Measurements from ENCODE around the gene OTUB2.

OTUB2 gene

GRCh38 chr14:94022532-94023411, 3.4 kb upstream of the OTUB2 start:
- no peak for DNase-seq

DNA sequence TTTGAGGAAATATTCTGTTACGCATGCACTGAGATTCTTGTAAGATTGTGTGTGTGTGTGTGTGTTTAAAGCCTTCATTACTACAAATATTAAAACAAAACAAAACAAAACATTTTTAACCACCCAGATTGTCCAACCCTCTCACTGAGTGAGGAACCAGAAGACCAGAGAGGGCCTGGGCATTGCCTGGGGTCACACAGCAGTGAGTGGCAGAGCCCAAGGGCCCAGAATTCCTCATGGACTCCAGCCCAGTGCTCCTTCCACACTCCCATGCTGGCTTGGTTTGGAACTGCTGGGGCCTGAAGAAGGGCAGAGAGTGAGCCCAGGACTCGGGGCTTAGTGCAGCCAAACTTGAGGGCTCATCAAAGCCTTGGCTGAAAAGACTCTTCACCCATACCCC, 1.6 kb upstream of the OTUB2 start:
- DNase-seq: no peak

DNA sequence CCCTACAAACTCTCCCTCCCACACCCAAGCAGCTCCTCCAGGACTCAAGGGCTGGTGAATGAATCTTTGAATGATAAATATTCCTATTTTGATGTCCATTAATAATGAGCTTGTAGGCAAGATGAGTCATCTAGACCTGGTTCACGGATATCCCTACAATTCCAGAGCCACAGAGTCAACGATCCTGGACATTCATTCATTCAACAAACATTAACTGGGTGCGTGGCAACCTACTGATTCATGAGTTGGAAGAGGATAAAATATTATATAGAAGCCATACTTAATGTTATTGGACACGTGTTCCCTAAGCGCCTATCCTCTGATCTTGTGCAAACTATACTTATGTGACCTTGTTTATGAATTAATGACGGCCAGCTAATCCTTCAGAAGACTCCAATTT, 420 bp upstream of the OTUB2 start:
- no peak for DNase-seq

DNA sequence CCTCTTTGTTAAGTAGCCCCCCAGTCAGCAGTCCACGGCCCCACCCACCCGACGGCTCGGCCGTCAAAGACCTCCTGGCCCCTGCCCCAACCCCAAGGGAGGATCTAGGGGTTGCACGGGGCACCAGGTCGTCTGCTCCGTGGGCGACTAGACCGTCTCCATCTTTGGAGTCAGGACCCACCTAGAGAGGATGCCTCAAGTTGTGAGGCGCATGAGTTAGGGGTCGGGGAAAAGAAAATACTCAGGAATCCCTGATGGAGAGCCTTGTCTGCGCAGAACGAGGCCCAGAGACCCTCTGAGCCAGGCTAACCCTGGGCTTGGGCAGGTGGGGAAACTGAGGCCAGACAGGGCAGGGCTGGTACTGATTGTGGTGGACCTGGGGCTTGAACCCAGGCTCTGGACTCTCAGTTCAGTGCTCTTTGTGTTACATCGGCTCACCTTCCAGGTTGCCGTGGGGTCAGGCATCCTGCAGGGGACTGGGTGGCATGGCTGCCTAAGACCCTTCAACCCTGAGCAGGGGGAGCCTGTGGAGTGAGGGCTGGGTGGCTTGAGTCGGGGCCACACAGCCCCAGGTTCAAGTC, 839 bp downstream of the OTUB2 start:
- DNase-seq: no peak

GRCh38 chr14:94027566-94028449, 1.7 kb downstream of the OTUB2 start:
- DNase-seq: no peak

DNA sequence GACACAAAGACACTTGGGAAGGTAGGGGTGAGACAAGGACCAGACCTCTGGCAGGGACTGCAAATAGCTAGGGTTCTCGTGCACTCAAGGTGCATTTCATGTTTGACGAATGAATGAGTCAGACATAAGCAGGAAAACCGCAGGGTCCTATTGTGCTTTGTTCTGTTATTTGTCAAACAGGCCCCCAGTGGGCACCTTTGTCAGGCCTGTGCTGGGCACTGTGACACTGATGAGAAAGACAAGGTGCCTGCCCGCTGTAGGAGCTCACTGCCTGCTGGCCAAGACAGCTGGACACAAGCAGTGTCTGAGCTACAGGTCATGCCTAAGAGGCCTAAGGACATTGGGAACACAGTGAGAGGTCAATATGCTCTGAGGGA, 2.3 kb downstream of the OTUB2 start:
- no peak for DNase-seq

DNA sequence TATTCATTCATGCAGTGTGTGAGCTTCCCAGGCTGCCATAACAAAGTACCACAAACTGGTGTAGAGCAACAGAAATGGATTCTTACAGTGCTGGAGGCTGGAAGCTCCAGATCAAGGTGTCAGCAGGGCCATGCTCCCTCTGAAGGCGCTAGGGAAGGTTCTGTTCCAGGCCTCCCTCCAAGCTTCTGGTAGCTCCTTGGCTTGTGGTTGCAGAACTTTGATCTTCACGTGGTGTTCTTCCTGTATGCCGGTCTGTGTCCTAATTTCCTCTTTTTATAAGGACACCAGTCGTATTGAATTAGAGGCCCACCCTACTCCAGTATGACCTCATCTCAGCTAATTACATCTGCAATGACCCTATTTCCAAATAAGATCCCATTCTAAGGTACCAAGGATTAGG, 3.1 kb downstream of the OTUB2 start:
- DNase-seq: no peak

DNA sequence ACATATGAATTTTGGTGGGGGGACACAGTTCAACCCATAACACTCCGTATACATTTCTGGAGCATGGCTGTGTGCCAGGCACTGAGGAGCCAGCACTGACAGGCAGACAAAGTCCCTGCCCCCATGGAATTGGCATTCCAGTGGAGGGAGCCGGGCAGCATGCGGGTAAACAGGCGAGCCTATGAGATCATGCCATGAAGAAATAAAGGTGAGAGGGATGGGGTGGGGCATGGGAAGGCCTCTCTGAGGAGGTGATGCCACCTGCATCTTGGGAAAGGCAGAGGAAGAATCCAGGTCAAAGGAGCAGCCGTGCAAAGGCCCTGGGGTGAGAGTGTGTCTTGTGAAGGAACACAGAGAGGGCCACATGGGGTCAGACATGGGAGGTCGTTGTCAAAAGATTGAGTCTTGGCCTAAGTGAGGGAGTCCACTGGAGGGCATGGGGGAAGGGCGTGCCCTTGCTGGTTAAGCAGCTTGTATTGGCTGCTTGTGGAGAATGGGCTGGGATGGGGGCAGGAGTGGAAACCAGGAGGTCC, 3.6 kb downstream of the OTUB2 start:
- DNase-seq: no peak

- DNase-seq: peak in 1 of 2 experiments; percentile 34
Observed at GRCh38 chr14:94030571-94030970, 4.4 kb downstream of the OTUB2 start.

GRCh38 chr14:94031161-94031882, 5.2 kb downstream of the OTUB2 start:
- DNase-seq: no peak

DNA sequence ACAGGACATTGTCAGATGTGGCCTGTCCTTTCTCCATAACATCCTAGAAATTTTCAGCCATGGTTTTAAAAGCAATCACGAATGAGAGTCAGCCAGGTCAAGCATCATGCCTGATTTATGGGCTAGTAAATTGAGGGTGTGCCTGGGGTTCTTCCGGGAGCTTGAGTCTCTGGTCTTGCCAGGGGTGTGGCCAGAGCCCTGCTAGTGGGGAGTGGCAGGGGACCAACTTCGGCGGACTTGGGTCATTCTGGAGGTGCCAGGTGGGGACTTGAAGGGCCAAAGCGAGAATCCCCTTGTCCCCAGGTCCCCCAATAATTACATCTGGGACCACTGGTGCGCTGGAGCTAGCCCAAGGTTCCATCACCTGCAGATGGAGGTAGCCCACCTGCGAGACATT, 5.7 kb downstream of the OTUB2 start:
- no peak for DNase-seq

GRCh38 chr14:94034886-94035285, 8.7 kb downstream of the OTUB2 start:
- DNase-seq: no peak

GRCh38 chr14:94036313-94037167, 10.4 kb downstream of the OTUB2 start:
- peak; percentile 16 to 67 for DNase-seq

- no peak for DNase-seq
Observed at GRCh38 chr14:94037954-94038353, 11.8 kb downstream of the OTUB2 start.

- DNase-seq: no peak
Observed at GRCh38 chr14:94038510-94038909, 12.4 kb downstream of the OTUB2 start.

- no peak for DNase-seq
Observed at GRCh38 chr14:94038921-94039629, 12.9 kb downstream of the OTUB2 start.

GRCh38 chr14:94040247-94040646, 14.1 kb downstream of the OTUB2 start:
- DNase-seq: no peak

DNA sequence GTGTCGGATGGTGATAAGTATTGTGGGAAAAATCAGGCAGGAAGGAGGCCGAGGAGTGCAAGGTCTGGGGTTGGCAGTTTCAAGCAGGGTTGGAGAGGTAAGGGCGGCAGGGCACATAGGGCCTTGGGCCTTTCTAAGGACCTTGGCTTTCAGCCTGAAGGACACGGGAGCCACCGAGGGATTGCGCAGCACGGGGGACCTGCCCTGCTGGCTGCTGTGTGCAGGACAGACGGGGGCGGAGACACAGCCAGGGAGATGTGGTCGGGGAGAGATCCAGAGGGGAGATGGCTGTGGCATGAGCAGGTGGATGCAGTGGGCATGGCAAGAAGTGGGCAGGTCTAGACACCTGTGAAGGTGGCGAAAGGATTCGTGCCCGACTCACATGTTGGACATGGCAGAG, 14.7 kb downstream of the OTUB2 start:
- DNase-seq: no peak

DNA sequence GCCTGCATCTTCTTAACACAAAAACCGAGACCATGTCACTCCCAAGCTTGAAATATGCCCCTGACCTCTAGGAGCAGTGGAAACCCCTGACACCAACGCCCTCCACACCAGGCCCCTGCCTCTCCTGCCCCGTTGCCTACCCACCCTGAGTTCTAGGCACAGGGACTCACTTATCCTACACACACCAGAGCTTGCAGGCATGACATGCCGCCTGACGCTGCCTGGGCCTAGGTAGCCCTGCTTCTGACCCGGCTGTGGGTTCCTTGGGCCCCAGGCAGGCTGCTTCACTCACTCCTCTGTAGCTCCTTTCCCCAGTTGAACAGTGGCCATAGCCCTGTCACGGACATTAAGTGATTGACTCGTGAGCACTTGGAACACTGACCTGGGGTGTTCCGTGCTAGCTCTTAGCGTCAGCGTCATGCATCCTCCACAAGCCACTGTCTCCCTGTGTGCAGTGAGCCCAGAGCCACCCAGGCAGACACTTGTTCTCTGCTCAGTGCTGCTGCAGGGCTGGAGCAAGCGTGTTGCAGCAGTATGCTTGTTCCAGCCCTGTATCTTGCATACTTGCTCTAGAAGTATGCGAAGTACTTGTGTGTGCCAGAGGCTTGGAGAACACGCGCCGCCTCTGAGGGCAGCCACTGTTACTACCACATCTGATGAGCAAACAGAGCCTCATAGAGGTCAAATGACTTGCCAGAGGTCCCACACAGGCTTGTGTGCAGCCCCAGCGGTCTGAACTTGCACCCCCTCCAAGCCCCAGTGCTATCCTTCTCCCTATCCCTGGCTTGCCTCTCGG, 15.6 kb downstream of the OTUB2 start:
- no peak for DNase-seq

- DNase-seq: no peak
Observed at GRCh38 chr14:94042433-94043091, 16.4 kb downstream of the OTUB2 start.

Measured in NCI-H524 (cell line).